ENCODE data around the gene AIFM1.

GRCh38 chrX:130174045-130174704, 8.5 kb upstream of the AIFM1 start:
- TF ChIP-seq, protein P1, sequence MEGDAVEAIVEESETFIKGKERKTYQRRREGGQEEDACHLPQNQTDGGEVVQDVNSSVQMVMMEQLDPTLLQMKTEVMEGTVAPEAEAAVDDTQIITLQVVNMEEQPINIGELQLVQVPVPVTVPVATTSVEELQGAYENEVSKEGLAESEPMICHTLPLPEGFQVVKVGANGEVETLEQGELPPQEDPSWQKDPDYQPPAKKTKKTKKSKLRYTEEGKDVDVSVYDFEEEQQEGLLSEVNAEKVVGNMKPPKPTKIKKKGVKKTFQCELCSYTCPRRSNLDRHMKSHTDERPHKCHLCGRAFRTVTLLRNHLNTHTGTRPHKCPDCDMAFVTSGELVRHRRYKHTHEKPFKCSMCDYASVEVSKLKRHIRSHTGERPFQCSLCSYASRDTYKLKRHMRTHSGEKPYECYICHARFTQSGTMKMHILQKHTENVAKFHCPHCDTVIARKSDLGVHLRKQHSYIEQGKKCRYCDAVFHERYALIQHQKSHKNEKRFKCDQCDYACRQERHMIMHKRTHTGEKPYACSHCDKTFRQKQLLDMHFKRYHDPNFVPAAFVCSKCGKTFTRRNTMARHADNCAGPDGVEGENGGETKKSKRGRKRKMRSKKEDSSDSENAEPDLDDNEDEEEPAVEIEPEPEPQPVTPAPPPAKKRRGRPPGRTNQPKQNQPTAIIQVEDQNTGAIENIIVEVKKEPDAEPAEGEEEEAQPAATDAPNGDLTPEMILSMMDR (IDR thresholded peaks at IDR 0.05; ENCODE audit: low read depth, low read length, missing input control): no peak
- TF ChIP-seq RAD21 (IDR thresholded peaks at IDR 0.05): no peak
- TF ChIP-seq GABPA (IDR thresholded peaks at IDR 0.05 in 1 of 2, conservative IDR thresholded peaks at IDR 0.05 in 1 of 2): no peak
- TF ChIP-seq REST (IDR thresholded peaks at IDR 0.05): no peak
- TF ChIP-seq TAF1 (conservative IDR thresholded peaks at IDR 0.05): no peak
- no peak for TF ChIP-seq MAX (IDR thresholded peaks at IDR 0.05)
- TF ChIP-seq NR2F2 (IDR thresholded peaks at IDR 0.05): no peak
- TF ChIP-seq FOXA1 (IDR thresholded peaks at IDR 0.05): no peak
- TF ChIP-seq, protein P2, sequence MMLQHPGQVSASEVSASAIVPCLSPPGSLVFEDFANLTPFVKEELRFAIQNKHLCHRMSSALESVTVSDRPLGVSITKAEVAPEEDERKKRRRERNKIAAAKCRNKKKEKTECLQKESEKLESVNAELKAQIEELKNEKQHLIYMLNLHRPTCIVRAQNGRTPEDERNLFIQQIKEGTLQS (IDR thresholded peaks at IDR 0.05): no peak
- TF ChIP-seq JUND (IDR thresholded peaks at IDR 0.05): peak in 1 of 2 donors; percentile 9
- no peak for TF ChIP-seq SP1 (IDR thresholded peaks at IDR 0.05)

Measured in liver (tissue), 3 donors.